H9 (cell line): ENCODE results near the gene IL18R1. TPM values are rescaled to one million over a fixed set of nuclear protein-coding genes. Genes with fewer than 3 reads are reported as not detected.

Experiments used
- DNase-seq: peaks from one replicate; pipeline ENCODE4 v3.0.0-alpha.2; 2017
- H2AFZ ChIP-seq: one replicate; pipeline ENCODE4 v1.6.1; 2013; ENCODE audit warnings: mild to moderate bottlenecking, low read length, control low read depth, moderate library complexity
- H2AK5ac ChIP-seq: 2 replicates; pipeline ENCODE4 v1.6.1; 2013; ENCODE audit warnings: low read length, control low read depth, mixed read lengths; ENCODE audit not compliant: insufficient read length
- H2BK120ac ChIP-seq: one replicate; pipeline ENCODE4 v1.6.1; 2013; ENCODE audit warnings: low read depth, mild to moderate bottlenecking, low read length, control low read depth, inconsistent platforms; ENCODE audit not compliant: poor library complexity, severe bottlenecking
- H2BK12ac ChIP-seq: 2 replicates; pipeline ENCODE4 v1.6.1; 2013; ENCODE audit warnings: low read length, control low read depth, mixed read lengths, low read depth; ENCODE audit not compliant: insufficient read length
- H2BK15ac ChIP-seq: 2 replicates; pipeline ENCODE4 v1.6.1; 2013; ENCODE audit warnings: low read depth, low read length, control low read depth
- H2BK20ac ChIP-seq: one replicate; pipeline ENCODE4 v1.6.1; 2013; ENCODE audit warnings: low read depth, mild to moderate bottlenecking, low read length, control low read depth, inconsistent platforms; ENCODE audit not compliant: poor library complexity, severe bottlenecking
- H2BK5ac ChIP-seq: 2 replicates; pipeline ENCODE4 v1.6.1; 2013; ENCODE audit warnings: low read length, control low read depth, mixed read lengths; ENCODE audit not compliant: insufficient read length
- H3K14ac ChIP-seq: 2 replicates; pipeline ENCODE4 v1.6.1; 2013; ENCODE audit warnings: low read length, control low read depth; ENCODE audit not compliant: insufficient read depth
- H3K18ac ChIP-seq: 2 replicates; pipeline ENCODE4 v1.6.1; 2013; ENCODE audit warnings: low read depth, mild to moderate bottlenecking, mixed read lengths, low read length, control low read depth; ENCODE audit not compliant: insufficient read length
- H3K23ac ChIP-seq: 2 replicates; pipeline ENCODE4 v1.6.1; 2013; ENCODE audit warnings: low read length, control low read depth, mixed read lengths, low read depth; ENCODE audit not compliant: insufficient read length
- H3K23me2 ChIP-seq: 2 replicates; pipeline ENCODE4 v1.6.1; 2013; ENCODE audit warnings: low read depth, mild to moderate bottlenecking, mixed read lengths, low read length, control low read depth; ENCODE audit not compliant: insufficient read length, poor library complexity, severe bottlenecking
- H3K27ac ChIP-seq: 2 replicates; pipeline ENCODE4 v1.5.1; 2013; ENCODE audit warnings: low read length, control low read depth, mixed read lengths, low read depth; ENCODE audit not compliant: insufficient read length
- H3K27me3 ChIP-seq: 2 replicates; pipeline ENCODE4 v1.6.1; 2013; ENCODE audit warnings: low read length, control low read depth, inconsistent platforms; ENCODE audit not compliant: insufficient read depth
- H3K4ac ChIP-seq: 2 replicates; pipeline ENCODE4 v1.6.1; 2013; ENCODE audit warnings: low read depth, mild to moderate bottlenecking, control low read depth, inconsistent platforms, low read length, moderate library complexity
- H3K4me1 ChIP-seq: 2 replicates; pipeline ENCODE4 v1.6.1; 2013; ENCODE audit warnings: low read length, control low read depth, inconsistent platforms; ENCODE audit not compliant: insufficient read depth
- H3K4me2 ChIP-seq: 2 replicates; pipeline ENCODE4 v1.6.1; 2013; ENCODE audit warnings: low read length, control low read depth, mixed read lengths; ENCODE audit not compliant: insufficient read length, insufficient read depth
- H3K56ac ChIP-seq: 2 replicates; pipeline ENCODE4 v1.6.1; 2013; ENCODE audit warnings: low read depth, mild to moderate bottlenecking, mixed read lengths, low read length, control low read depth; ENCODE audit not compliant: insufficient read length
- H3K79me1 ChIP-seq: 2 replicates; pipeline ENCODE4 v1.6.1; 2013; ENCODE audit warnings: low read depth, mild to moderate bottlenecking, moderate library complexity, low read length, control low read depth, inconsistent platforms; ENCODE audit not compliant: insufficient read depth, poor library complexity, severe bottlenecking
- H3K79me2 ChIP-seq: 2 replicates; pipeline ENCODE4 v1.6.1; 2013; ENCODE audit warnings: low read length, control low read depth, inconsistent platforms; ENCODE audit not compliant: insufficient read depth
- H3K9ac ChIP-seq: 2 replicates; pipeline ENCODE4 v1.6.1; 2013; ENCODE audit warnings: low read length, control low read depth, mixed read lengths; ENCODE audit not compliant: insufficient read length; ENCODE audit errors: extremely low read depth
- H3K9me3 ChIP-seq: one replicate; pipeline ENCODE4 v1.6.1; 2013; ENCODE audit warnings: low read depth, low read length, inconsistent platforms; ENCODE audit not compliant: control insufficient read depth
- H3T11ph ChIP-seq: one replicate; pipeline ENCODE4 v1.6.1; 2013; ENCODE audit warnings: mild to moderate bottlenecking, low read length, control low read depth, inconsistent platforms
- H4K20me1 ChIP-seq: one replicate; pipeline ENCODE4 v1.6.1; 2013; ENCODE audit not compliant: control insufficient read depth, insufficient read length, insufficient read depth
- H4K5ac ChIP-seq: 2 replicates; pipeline ENCODE4 v1.6.1; 2013; ENCODE audit warnings: low read depth, mild to moderate bottlenecking, mixed read lengths, low read length, control low read depth; ENCODE audit not compliant: insufficient read length
- H4K8ac ChIP-seq: replicated peaks from 2 replicates; pipeline ENCODE4 v1.6.1; 2013; ENCODE audit warnings: low read length, control low read depth, mixed read lengths, low read depth; ENCODE audit not compliant: insufficient read length
- H4K91ac ChIP-seq: 2 replicates; pipeline ENCODE4 v1.6.1; 2013; ENCODE audit warnings: low read depth, mild to moderate bottlenecking, moderate library complexity, mixed read lengths, low read length, control low read depth; ENCODE audit not compliant: insufficient read length
- H3K27ac Mint-ChIP-seq, 3 experiments: 2 replicates in 2 of 3; 3 replicates in 1 of 3; pipeline ENCODE4 v1.8.0; 2020 to 2021; ENCODE audit warnings: mixed read lengths in 3 of 3, mild to moderate bottlenecking in 1 of 3, moderate library complexity in 1 of 3
- H3K27me3 Mint-ChIP-seq: 2 replicates; pipeline ENCODE4 v1.8.0; 2021; ENCODE audit warnings: low read depth, mild to moderate bottlenecking, moderate library complexity, mixed read lengths
- H3K36me3 Mint-ChIP-seq, 3 experiments: 2 replicates in 2 of 3; 3 replicates in 1 of 3; pipeline ENCODE4 v1.8.0; 2020 to 2021; ENCODE audit warnings: low read depth in 3 of 3, mixed read lengths in 3 of 3; ENCODE audit not compliant: insufficient read depth in 1 of 3
- H3K4me1 Mint-ChIP-seq, 2 experiments: 2 replicates each; pipeline ENCODE4 v1.8.0; 2020; ENCODE audit warnings: mixed read lengths in 2 of 2
- H3K4me3 Mint-ChIP-seq, 2 experiments: 2 replicates in 1 of 2; 3 replicates in 1 of 2; pipeline ENCODE4 v1.8.0; 2020 to 2021; ENCODE audit warnings: mild to moderate bottlenecking in 2 of 2, mixed read lengths in 2 of 2, moderate library complexity in 1 of 2
- H3K9me3 Mint-ChIP-seq, 2 experiments: 2 replicates in 1 of 2; 3 replicates in 1 of 2; pipeline ENCODE4 v1.8.0; 2020; ENCODE audit warnings: mild to moderate bottlenecking in 2 of 2, mixed read lengths in 2 of 2, moderate library complexity in 1 of 2
- CTCF ChIP-seq: fragments of 200-600 bp; sonication (generic); conservative IDR thresholded peaks from 3 replicates; pipeline ENCODE4 v1.8.0; 2021; ENCODE audit warnings: antibody characterized with exemption, mild to moderate bottlenecking
- WGBS: extraction: QIAGEN DNeasy Blood & Tissue Kit; methylation state at CpG from one replicate; pipeline ENCODE4 v1.1.7; 2013; ENCODE audit warnings: missing lambda C conversion rate, low lambda C conversion rate, mixed read lengths; ENCODE audit not compliant: insufficient read length; ENCODE audit errors: extremely low coverage; 5-methylcytosine and 5-hydroxymethylcytosine counted together
- total RNA-seq: library from RNA; stranded (reverse); gene quantifications from 2 replicates; pipeline ENCODE4 v1.2.1, GENCODE V29; 2021

IL18R1 gene
- total RNA-seq, 1 experiment from 2014 or later: not detected

GRCh38 chr2:102358496-102358895 is 2.9 kb downstream of the IL18R1 start:
- Histone ChIP-seq H2BK5ac (no peak overlapping the region), H3K14ac (no peak overlapping the region), H3K9me3 (no peaks in the 10 kb centered on the region), H2AFZ (no peak overlapping the region), H4K20me1 (no peaks in the 10 kb centered on the region), H2BK12ac (no peak overlapping the region), H2BK120ac (no peak overlapping the region), H3K18ac (no peak overlapping the region), H3K23me2 (no peaks in the 10 kb centered on the region), H3K27ac (no peak overlapping the region), H3T11ph (no peak overlapping the region), H4K91ac (no peak overlapping the region), H2AK5ac (no peak overlapping the region), H3K9ac (no peak overlapping the region), H3K4ac (no peak overlapping the region), H3K23ac (no peak overlapping the region), H2BK20ac (no peak overlapping the region), H3K79me2 (no peaks in the 10 kb centered on the region), H4K5ac (no peak overlapping the region), H3K4me1 (peaks cover 2% of the 10 kb centered on the region; the same call in 1 of the 2 replicates), H2BK15ac (no peak overlapping the region), H3K56ac (no peak overlapping the region), H4K8ac (no peak overlapping the region), H3K4me2 (no peak overlapping the region), H3K27me3 (no peaks in the 10 kb centered on the region; the same call in 1 of the 2 replicates), H3K79me1 (no peaks in the 10 kb centered on the region)
- Mint-ChIP-seq H3K9me3 (no peaks in the 10 kb centered on the region; a peak in 1 of 5 replicates), H3K27ac (no peak overlapping the region), H3K4me3 (no peak overlapping the region), H3K36me3 (no peaks in the 10 kb centered on the region), H3K4me1 (peaks cover 12% of the 10 kb centered on the region in 2 experiments), H3K27me3 (peaks cover 36% of the 10 kb centered on the region)
- no CpG with 5 or more reads among the region's 8 CpGs for WGBS
- no peak for DNase-seq
- TF ChIP-seq CTCF: no peak
